ENCODE results near the gene PHF2.

PHF2 gene

GRCh38 chr9:93569621-93570174 is 6.7 kb upstream of the PHF2 start:
- DNase-seq = no peak

GRCh38 chr9:93572221-93572620 is 4.2 kb upstream of the PHF2 start:
- no peak for DNase-seq

- DNase-seq = no peak
Measured at GRCh38 chr9:93572636-93573515, 3.5 kb upstream of the PHF2 start.

GRCh38 chr9:93573516-93573828 is 2.9 kb upstream of the PHF2 start:
- no peak for DNase-seq

- no peak for DNase-seq
Measured at GRCh38 chr9:93574091-93574899, 2.1 kb upstream of the PHF2 start.

GRCh38 chr9:93574900-93575795 is 1.2 kb upstream of the PHF2 start:
- DNase-seq = no peak

GRCh38 chr9:93575796-93576257 is 557 bp upstream of the PHF2 start:
- DNase-seq = no peak

- DNase-seq = no peak
Measured at GRCh38 chr9:93577078-93577974, 942 bp downstream of the PHF2 start.

GRCh38 chr9:93577975-93578682 is 1.7 kb downstream of the PHF2 start:
- DNase-seq = no peak

- DNase-seq = no peak
Measured at GRCh38 chr9:93578844-93579243, 2.5 kb downstream of the PHF2 start.

- no peak for DNase-seq
Measured at GRCh38 chr9:93579711-93580516, 3.5 kb downstream of the PHF2 start.

- DNase-seq = no peak
Measured at GRCh38 chr9:93580654-93581380, 4.4 kb downstream of the PHF2 start.

- DNase-seq = no peak
Measured at GRCh38 chr9:93582115-93582514, 5.7 kb downstream of the PHF2 start.

- DNase-seq = no peak
Measured at GRCh38 chr9:93582550-93582949, 6.2 kb downstream of the PHF2 start.

GRCh38 chr9:93585259-93585658 is 8.9 kb downstream of the PHF2 start:
- DNase-seq = no peak

GRCh38 chr9:93585695-93586094 is 9.3 kb downstream of the PHF2 start:
- DNase-seq = no peak

- DNase-seq = no peak
Measured at GRCh38 chr9:93586290-93587057, 10.1 kb downstream of the PHF2 start.

- DNase-seq = no peak
Measured at GRCh38 chr9:93587284-93587650, 10.9 kb downstream of the PHF2 start.
